Measurements from ENCODE around the gene KDM1A.

Gene KDM1A

GRCh38 chr1:23124259-23125026 lies 105.2 kb downstream of the KDM1A start:
- no peak for DNase-seq (ENCODE audit: extremely low spot score)
- CTCF ChIA-PET: interaction anchor here (1.6 to 2.9 kb wide), 4 partner anchors 9 to 60 kb away, joined by 3 to 11 read pairs (median 6); no protein-coding TSS in a partner anchor

GRCh38 chr1:23125489-23125888 lies 106.2 kb downstream of the KDM1A start:
- ChIA-PET POLR2A (no interaction called here), CTCF (interaction anchor here (0.6 to 2.6 kb wide), 3 partner anchors 10 to 59 kb away, joined by 3 to 10 read pairs (median 6); no protein-coding TSS in a partner anchor)
- TF ChIP-seq, protein P1, sequence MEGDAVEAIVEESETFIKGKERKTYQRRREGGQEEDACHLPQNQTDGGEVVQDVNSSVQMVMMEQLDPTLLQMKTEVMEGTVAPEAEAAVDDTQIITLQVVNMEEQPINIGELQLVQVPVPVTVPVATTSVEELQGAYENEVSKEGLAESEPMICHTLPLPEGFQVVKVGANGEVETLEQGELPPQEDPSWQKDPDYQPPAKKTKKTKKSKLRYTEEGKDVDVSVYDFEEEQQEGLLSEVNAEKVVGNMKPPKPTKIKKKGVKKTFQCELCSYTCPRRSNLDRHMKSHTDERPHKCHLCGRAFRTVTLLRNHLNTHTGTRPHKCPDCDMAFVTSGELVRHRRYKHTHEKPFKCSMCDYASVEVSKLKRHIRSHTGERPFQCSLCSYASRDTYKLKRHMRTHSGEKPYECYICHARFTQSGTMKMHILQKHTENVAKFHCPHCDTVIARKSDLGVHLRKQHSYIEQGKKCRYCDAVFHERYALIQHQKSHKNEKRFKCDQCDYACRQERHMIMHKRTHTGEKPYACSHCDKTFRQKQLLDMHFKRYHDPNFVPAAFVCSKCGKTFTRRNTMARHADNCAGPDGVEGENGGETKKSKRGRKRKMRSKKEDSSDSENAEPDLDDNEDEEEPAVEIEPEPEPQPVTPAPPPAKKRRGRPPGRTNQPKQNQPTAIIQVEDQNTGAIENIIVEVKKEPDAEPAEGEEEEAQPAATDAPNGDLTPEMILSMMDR (IDR thresholded peaks at IDR 0.05; ENCODE audit: control extremely low read depth, extremely low read depth, low read depth, missing control alignments): no peak
- DNase-seq (ENCODE audit: extremely low spot score): no peak

More at GRCh38 chr1:23124259-23125026, 105.2 kb downstream of the KDM1A start:
- TF ChIP-seq, protein P1 (IDR thresholded peaks at IDR 0.05; ENCODE audit: control extremely low read depth, extremely low read depth, low read depth, missing control alignments): no peak
- POLR2A ChIA-PET: no interaction called here

- TF ChIP-seq, protein P1 (IDR thresholded peaks at IDR 0.05; ENCODE audit: control extremely low read depth, extremely low read depth, low read depth, missing control alignments): no peak
- POLR2A ChIA-PET: no interaction called here
- DNase-seq (ENCODE audit: extremely low spot score): no peak
- CTCF ChIA-PET: interaction anchor here (0.6 to 2.6 kb wide), 5 partner anchors 13 to 59 kb away, joined by 3 to 10 read pairs (median 3); no protein-coding TSS in a partner anchor
Measured at GRCh38 chr1:23126200-23126599, 106.9 kb downstream of the KDM1A start.

DNA sequence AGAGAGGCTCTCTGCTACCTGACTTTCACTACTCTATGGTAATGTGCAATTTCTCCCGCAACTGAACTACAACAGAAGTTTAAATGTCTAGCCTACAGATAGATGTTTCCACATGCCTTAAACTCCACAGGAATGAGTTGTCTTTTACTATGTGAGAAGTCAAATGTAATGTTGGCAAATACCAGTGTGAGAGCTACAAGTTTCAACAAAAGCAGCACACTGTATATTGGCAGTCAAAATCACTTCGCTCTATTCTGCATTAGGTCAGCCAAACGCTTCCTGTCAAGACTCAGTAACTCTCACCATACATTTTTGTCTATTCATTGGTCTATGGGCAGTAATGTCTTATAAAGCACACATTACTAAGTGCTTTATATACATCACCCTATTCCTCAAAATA lies 107.5 kb downstream of the KDM1A start:
- POLR2A ChIA-PET: no interaction called here
- DNase-seq (ENCODE audit: extremely low spot score): no peak
- TF ChIP-seq, protein P1 (IDR thresholded peaks at IDR 0.05; ENCODE audit: control extremely low read depth, extremely low read depth, low read depth, missing control alignments): no peak
- CTCF ChIA-PET: interaction anchor here (1.3 to 2.6 kb wide), 5 partner anchors 23 to 58 kb away, joined by 3 to 10 read pairs (median 4); no protein-coding TSS in a partner anchor

DNA sequence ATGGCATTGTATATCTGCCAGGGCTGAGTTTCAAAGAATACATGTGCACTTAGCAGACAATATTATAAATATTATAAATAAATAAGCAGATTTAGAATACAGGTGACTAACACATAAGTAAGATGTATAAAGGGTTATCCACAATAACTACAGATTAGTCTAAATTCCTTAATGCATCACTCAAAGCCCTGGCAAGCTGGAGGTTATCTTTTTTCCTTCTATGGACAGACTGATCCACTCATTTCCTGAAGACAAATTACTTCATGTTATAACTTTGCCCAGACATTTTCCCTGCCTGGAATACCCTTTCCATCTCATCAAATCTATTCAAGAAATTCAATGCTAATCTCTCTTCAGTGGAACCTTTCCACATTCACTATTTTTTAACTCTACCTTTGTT lies 110.6 kb downstream of the KDM1A start:
- TF ChIP-seq, protein P1 (IDR thresholded peaks at IDR 0.05; ENCODE audit: control extremely low read depth, extremely low read depth, low read depth, missing control alignments): no peak
- ChIA-PET CTCF (interaction anchor here (3.8 kb wide), 1 partner anchor 54 kb away, joined by 13 read pairs; no protein-coding TSS in a partner anchor), POLR2A (no interaction called here)
- no peak for DNase-seq (ENCODE audit: extremely low spot score)

DNA sequence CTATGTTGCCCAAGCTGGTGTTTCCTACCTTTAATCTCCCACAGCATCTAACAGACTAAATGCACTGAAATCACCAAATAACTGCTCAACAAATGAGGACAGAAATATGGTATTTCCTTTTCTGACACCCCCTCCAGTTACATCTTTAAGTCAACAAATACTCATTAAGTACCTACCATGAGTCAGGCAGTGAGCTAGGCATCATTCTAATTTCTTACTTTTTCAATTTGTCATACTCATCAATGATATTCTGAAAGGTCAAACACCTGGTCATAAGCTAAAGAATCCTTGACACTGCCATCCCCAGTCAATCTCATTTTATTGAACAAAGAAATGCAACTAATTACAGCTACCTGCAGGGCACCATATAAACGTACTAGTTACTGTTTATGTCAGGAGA lies 112.8 kb downstream of the KDM1A start:
- CTCF ChIA-PET: interaction anchor here (0.9 to 3.8 kb wide), 4 partner anchors 13 to 52 kb away, joined by 4 to 13 read pairs (median 4); no protein-coding TSS in a partner anchor
- POLR2A ChIA-PET: no interaction called here
- TF ChIP-seq, protein P1 (IDR thresholded peaks at IDR 0.05; ENCODE audit: control extremely low read depth, extremely low read depth, low read depth, missing control alignments): no peak
- no peak for DNase-seq (ENCODE audit: extremely low spot score)
